Measurements from ENCODE around the gene SFXN2.
A peak's percentile ranks its signal among the peaks of the same experiment; 100 is the strongest.
"Not testable (repeated sequence)": the region's sequence is repeated elsewhere in the genome, so short reads cannot be mapped to it uniquely, and the experiment has no call there.

The SFXN2 gene

GRCh38 chr10:102721954-102722353, 7.5 kb downstream of the SFXN2 start:
- DNase-seq: no peak

GRCh38 chr10:102723989-102724388, 9.6 kb downstream of the SFXN2 start:
- DNase-seq: no peak

GRCh38 chr10:102726274-102726673, 11.8 kb downstream of the SFXN2 start:
- no peak for DNase-seq

- no peak for DNase-seq
These were observed 12.8 kb downstream of the SFXN2 start for GRCh38 chr10:102727037-102727818.

DNA sequence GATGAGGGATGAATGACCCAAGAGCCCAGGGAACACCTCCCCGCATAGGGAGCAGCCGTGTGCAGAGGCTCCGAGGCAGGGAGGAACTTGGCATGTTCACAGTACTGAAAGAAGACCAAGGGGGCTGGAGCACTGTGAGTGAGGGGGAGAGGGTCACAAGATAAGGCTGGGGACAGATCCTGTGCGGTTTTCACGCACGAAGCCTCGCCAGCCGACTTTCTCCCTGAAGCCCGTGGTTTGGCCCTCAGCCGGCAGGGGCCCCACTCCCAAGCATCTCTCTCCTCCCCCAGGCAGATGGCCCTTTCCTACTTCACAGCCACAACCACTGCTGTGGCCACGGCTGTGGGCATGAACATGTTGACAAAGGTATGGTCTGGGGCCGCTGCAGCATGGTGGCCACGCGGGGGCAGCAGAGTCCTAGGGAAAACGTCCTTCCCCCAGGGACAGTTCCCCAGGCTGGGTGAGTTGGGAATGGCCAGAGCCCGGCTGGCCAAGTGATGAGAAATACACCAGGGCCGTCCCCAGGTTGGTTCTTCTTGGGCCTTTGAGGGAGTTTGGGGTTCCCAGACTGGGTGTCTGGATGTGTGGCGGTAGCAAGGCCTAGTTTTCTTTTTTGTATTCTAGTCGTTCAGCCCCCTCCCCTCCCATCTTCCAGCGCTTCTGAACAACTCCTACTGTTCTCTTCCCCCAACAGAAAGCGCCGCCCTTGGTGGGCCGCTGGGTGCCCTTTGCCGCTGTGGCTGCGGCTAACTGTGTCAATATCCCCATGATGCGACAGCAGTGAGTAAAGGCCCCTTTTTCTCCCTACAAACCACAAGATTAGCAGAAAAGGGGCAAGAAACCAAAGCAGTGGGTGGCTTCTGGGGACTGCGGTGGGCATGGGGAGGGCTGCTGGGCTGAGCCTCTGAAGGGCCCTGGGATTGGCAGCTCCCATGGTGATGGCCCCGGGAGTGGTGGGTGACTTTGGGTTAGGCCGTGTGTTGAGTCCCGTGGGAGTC, 14.9 kb downstream of the SFXN2 start:
- peak; percentile 14 for DNase-seq

DNA sequence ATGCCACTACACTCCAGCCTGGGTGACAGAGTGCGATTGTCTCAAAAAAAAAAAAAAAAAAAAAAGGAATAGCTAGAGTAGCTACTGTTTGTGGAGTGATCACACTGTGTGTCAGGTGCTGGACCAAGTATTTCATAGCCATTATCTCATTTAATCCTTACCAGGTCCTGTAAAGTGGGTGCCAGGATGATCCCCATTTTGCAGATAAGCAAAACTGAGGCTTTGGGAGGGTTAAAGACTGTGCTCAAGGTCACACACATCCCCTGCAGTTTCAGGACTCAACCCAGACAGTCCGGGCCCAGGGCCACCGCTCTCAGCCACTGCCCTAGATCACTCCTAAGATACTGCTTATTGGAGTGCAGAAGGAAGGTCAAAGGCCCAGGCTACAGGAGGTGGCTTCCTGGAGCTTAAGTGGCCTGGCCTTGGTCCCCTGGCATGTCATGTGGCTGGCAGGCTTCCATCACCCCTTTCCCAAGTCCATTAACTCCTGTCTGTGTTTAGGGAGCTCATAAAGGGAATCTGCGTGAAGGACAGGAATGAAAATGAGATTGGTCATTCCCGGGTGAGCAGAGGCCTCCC, 16.9 kb downstream of the SFXN2 start:
- no peak for DNase-seq

DNA sequence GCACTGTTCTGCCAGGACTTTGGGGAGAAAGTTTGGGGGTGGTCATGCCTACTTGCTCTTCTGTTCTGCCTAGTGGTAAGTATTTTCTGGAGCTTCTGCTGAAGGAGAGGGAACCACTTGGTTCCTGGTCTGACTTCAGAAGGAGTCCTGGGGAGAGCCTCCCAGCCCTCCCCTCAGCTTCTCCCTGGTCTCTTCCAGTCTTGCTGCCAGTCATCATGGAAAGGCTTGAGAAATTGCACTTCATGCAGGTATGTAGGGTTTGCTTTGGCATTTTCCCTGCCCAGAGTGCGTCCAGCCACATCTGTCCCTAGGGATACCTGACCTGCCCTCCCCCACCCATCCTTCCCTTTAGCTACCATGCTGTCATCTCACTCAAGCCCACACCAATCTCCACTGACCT, 18.2 kb downstream of the SFXN2 start:
- DNase-seq: no peak

- no peak for DNase-seq
These were observed 20.7 kb downstream of the SFXN2 start for GRCh38 chr10:102735065-102735562.

GRCh38 chr10:102738692-102739121, 24.3 kb downstream of the SFXN2 start:
- no peak for DNase-seq

- no peak for DNase-seq
These were observed 25.8 kb downstream of the SFXN2 start for GRCh38 chr10:102740229-102740628.

DNA sequence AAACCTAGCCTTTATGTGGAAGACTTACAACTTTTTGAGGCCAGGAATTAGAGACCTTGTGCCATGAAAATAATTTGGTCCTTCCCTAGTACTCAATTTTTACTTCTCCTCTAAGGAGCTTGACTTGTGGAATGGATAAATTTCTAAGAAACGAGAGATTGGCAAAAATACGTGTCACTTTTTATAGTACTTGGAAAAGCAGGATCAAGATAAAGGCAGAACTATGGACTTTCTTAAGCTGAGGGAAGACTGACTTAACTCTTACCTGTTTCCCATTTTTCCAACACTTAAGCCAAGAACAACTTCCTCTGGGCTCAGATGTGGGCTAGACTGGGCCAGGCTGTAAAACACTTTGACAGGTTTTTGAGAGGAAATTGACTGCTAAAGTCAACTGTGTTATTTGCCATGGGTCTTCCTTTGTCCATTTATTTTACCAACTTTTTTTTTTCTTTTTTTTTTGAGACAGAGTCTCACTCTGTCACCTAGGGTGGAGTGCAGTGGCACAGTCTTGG, 27.3 kb downstream of the SFXN2 start:
- DNase-seq: no peak

GRCh38 chr10:102742313-102742712, 27.9 kb downstream of the SFXN2 start:
- not testable (repeated sequence) for DNase-seq

GRCh38 chr10:102743078-102743587, 28.7 kb downstream of the SFXN2 start:
- DNase-seq: no peak

DNA sequence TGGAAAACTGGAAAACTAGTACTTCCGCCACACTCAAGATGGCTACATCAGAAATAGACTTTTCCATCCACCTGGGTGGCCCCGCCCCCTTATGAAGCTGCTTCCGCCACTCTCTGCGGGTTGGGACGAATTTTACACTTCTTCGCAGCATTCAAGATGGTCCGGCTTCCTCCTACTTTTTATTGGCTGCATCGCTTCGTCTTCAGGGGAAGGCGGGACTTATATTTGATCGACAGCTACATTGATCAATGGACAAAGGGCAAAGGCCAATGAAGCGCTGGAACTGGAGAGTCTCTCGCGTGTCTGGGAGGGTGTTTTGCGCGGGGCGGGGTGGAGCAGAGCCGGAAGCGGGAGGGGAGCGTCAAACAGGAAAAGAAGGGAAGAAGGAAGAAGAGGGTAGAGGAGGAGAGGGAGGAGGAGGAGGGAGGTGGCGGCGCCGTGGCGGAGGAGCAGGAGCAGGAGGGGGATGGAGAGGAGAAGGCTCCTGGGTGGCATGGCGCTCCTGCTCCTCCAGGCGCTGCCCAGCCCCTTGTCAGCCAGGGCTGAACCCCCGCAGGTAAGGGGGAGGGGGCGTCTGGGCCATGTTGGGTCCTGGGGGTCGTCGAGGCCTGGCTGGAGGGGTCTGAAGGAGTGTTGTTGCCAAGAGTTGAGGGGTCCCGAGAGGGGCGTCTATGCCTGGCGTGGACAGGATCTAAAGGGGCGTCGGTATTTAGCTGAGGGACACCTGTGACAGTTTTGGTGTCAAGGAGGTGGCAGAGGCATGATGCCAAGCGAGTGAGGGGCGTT, 29.3 kb downstream of the SFXN2 start, which contains the start of gene WBP1L:
TSS of gene WBP1L (plus strand) at position 361 of the 786 bp plus-strand sequence. CDS start at position 467, 106 bp downstream.
- peak; percentile 93 for DNase-seq

DNA sequence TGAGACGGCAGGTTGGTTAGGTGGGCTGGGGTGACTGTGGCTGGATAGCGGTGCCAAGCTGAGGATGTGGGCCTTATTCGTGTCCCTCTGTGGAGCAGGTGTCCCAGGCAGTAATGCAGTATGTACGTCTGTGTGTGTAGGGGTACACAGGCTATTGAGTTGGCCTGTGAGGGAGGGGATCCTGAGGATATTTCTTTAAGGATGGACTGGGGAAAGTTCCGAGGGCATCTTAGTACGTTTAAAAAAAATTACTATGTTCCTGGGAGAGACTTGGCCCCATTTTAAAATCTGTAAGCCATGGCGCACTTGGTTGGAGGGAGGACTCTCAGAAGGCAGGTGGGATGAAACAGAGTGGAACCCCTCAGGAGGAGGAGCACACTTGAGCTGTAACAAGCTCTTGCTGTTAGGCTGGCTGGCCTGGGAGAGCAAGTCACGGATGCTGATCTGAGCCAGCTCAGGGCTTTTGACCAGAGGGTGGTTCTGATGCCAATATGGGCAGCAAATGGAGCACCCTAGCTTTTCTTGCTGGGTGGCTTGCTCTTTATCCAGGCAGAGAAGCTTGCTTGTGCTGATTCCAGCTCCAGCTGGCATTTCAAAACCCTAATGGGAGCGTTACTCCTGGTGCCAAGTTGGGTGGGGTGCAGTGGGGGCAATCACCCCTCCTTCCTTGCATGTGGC, 30.1 kb downstream of the SFXN2 start:
- peak; percentile 74 for DNase-seq

- no peak for DNase-seq
These were observed 30.7 kb downstream of the SFXN2 start for GRCh38 chr10:102745157-102745556.

- DNase-seq: no peak
These were observed 38.0 kb downstream of the SFXN2 start for GRCh38 chr10:102752266-102752930.

GRCh38 chr10:102752934-102753664, 38.7 kb downstream of the SFXN2 start:
- no peak for DNase-seq

DNA sequence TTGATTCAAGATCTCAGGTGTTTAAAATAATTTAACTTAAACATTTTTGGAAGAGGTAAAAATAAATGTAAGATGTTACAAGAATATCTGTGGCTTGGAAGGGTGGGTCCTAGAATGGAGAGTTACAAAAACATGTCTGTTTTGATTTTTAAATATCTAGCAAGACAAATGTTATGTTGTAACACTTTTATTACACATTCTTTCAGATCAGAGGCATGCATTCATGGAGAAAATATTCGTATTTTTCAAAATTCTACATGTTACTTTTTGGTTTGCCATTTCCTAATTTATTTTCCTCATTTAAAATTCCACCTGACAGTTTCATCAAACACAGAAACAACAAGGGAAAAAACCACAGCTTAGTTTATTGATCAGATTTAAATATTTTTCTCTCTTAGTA, 39.3 kb downstream of the SFXN2 start:
- no peak for DNase-seq

DNA sequence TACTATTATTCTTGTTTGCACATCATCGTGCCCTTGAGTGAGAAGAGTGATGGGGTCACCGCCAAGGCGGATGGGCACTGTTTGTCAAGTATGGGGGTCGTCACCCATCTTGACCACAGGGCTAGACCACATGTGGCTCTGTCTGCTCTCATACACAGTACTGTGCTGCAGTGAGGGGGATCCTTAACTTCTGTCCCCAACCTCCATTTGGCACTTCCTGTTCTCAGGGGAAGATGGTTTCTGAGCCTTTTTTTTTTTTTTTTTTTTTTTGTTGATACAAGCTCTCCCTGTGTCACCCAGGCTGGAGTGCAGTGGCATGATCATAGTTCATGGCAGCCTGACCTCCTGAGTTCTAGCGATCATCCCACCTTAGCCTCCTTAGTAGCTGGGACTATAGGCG, 42.9 kb downstream of the SFXN2 start:
- no peak for DNase-seq

Data from DMS79 treated with DMSO at 0.1 percent for 48 hours (cell line).